ENCODE data around the gene PLBD2.

PLBD2 gene

DNA sequence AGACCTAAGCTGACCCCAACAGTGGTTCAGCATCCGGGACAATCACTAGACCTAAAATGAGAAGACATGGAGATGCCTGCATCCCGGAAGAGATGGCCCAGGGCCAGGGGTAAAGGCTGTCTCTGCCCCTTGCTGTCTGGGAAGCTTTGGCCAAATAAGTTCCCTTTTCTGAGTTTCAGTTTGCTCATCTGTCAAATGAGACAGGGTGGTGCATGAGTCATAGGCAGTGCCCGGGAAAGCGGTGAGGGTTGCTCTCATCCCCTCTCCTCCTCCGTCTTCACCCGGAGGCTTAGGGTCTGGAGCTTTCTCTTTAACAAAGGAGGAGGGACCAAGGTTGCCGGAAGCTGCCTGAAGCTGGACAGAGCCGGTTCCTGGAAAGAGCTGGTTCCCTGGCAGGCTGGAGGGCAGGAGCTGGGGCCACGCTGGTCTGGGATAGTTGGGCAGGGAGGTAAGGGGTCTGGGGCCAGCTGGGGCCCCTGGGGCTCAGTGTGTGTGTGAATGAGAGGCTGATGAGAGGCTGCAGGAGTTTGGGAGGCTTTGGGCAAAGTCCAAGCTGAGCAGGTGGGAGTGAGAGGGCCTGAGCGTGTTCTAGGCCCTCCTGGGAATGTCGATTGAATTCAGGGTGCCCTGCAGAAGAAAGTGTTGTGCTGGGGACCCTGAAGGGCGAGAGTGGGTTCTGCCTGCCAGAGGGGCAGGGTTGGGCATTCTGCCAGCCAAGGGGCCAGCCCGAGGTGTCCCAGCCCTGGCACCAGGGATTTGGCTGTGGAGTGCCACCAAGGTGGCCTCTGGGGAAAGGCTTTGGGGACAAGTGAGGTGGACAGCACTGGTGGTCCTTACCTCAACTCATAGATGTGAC, 63.9 kb downstream of the PLBD2 start, which contains the start of gene SDSL:
TSS of gene SDSL (plus strand) at position 351 of the 856 bp plus-strand sequence. CDS start 5,603 bp downstream, outside the sequence.
- DNase-seq = peak in 1 of 2 experiments; percentile 53

DNA sequence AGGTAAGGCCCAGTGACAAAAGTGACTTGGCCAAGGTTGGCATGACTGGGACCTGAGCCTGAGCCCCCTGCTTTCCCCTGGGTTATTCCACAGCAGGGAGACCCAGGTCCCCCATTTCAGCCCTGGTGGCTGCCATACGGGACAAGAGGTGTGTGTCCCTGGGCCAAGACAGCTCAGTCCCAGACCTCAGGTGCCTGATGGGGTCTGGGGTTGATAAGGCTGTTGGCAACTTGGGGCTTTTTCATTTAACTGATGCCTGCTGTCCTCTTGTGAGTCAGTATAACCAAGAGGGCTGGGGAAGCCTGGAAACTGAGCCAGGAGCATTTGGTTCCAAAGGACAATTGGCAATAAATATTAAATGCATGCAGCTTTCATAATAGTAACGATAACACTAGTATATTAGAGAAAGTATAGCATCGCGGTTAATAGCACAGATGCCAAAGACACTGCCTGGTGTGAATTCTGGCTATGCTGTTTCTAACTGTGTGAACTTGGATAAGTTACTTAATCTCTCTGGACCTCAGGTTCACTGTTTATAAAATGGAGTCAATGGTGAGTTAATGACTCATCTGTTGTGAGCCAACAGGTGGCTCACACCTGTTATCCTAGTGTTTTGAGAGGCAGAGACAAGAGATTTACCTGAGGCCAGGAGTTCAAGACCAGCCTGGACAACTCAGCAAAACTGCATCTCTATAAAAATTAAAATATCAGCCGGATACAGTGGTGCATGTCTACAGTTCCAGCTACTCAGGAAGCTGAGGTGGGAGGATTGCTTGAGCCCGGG, 64.7 kb downstream of the PLBD2 start:
- DNase-seq = no peak

DNA sequence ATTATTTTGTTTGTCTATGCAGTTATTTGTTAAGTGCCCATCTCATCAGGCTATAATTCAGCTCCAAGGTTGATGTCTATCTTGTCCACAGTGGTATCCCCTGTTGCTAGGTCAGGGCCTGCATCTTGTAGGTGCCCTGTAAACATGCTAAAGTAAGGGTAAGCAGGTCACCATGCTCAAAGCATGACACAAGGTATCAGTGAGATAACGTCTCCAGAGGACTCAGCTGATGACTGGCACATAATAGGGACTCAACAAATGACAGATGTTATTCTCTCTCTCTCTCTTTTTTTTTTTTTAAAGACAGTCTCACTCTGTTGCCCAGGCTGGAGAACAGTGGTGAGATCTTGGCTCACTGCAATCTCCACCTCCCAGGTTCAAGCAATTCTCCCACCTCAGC, 66.1 kb downstream of the PLBD2 start:
- DNase-seq = no peak

- peak in 1 of 2 experiments; percentile 42 for DNase-seq
Measured at GRCh38 chr12:113424915-113425823, 66.8 kb downstream of the PLBD2 start.

- DNase-seq = peak in 1 of 2 experiments; percentile 12
Measured at GRCh38 chr12:113425960-113426453, 67.6 kb downstream of the PLBD2 start.

- no peak for DNase-seq
Measured at GRCh38 chr12:113427882-113428281, 69.5 kb downstream of the PLBD2 start.

DNA sequence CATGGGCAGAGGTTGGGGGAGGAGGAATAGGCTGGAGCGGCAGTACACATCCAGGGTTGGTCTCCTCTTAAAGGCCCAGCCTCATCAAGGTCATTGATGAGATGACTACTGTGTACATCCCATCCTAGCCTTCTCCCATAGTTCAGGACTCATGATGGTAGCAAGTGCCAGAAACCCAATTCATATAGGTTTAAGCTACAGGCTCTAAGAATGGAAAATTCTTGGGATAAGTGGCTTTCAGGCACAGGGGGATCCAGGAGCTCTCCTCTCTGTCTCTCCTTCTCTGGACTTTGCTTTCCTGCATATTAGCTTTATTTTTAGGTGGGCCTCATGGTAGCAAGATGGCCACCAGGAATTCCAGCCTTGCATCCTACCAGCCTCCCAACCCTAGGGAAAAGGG, 70.1 kb downstream of the PLBD2 start:
- no peak for DNase-seq

DNA sequence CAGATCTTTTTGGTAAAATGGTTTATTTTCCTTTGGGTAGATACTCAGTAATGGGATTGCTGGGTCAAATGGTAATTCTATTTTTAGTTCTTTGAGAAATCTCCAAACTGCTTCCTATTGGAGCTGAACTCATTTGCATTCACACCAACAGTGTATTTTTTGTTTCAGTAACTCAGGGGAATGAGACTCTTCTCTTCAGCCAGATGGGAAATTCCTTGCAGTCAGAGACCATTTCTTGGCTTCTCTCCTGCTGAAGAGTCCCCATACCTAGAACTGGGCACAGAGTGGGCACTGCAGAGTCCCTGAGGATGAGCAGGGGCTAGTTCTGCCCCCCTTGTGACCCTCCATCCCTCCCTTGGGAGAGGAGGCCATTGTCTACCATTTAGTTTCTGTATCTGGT, 74.6 kb downstream of the PLBD2 start:
- DNase-seq = no peak

DNA sequence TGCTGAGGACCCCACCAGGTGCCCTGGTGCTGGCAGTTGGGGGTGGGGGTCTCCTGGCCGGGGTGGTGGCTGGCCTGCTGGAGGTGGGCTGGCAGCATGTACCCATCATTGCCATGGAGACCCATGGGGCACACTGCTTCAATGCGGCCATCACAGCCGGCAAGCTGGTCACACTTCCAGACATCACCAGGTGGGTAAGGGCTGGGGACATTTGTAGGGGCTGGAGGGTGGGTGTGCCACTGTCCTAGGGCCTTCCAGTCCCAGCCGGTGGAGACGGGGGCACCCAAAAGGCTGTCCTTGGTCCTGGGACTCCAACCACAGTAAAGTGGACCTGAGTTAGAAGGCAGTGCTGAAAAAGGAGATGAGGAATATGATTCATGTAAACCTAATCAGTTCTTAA, 77.0 kb downstream of the PLBD2 start:
- DNase-seq = no peak

DNA sequence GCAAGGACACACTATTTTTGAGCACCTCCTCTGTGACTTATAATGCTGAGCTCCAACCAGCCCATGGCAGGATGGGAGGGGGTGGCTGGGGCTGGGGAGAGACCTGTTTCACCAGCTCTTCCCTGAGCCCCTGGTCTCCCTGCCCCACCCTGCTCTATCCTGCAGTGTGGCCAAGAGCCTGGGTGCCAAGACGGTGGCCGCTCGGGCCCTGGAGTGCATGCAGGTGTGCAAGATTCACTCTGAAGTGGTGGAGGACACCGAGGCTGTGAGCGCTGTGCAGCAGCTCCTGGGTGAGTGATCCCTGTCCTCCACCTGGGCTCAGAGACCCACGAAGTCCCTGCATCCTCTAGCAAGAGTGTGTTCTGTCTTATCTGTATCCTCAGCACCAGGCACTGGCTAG, 78.2 kb downstream of the PLBD2 start:
- DNase-seq = no peak

- DNase-seq = no peak
Measured at GRCh38 chr12:113436993-113437728, 78.8 kb downstream of the PLBD2 start.

DNA sequence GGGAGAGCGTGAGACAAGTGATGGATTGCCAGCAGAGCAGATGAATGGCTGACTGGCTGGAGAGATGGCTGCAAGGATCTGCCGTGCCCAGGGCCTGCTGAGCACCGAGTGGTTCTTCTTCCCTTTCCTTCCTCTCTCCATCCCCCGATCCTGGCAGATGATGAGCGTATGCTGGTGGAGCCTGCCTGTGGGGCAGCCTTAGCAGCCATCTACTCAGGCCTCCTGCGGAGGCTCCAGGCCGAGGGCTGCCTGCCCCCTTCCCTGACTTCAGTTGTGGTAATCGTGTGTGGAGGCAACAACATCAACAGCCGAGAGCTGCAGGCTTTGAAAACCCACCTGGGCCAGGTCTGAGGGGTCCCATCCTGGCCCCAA, 79.3 kb downstream of the PLBD2 start:
- DNase-seq = no peak

GRCh38 chr12:113438523-113439300, 80.3 kb downstream of the PLBD2 start:
- no peak for DNase-seq

DNA sequence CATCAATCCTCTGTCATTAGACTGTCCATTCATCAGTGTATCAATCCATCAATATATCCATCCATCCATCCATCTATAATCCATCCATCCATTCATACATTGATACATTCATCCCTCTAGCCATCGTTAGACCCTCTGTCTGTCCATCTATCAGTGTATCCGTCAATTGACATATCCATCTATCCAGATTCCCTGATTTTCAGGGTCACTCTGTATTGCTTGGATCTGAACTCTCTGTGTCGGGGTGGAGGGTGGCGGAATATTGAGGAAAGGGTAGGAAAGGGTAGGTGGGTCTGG, 80.9 kb downstream of the PLBD2 start:
- no peak for DNase-seq

GRCh38 chr12:113439606-113440030, 81.2 kb downstream of the PLBD2 start:
- DNase-seq = peak; percentile 23 to 83

GRCh38 chr12:113440336-113440735, 81.9 kb downstream of the PLBD2 start:
- no peak for DNase-seq

Measured in NCI-H526 (cell line).